ENCODE results near the gene FUNDC2. TPM values are rescaled to one million over a fixed set of nuclear protein-coding genes. Genes with fewer than 3 reads are reported as not detected.

The FUNDC2 gene
- total and polyA plus RNA-seq, 10 of the 15 experiments (the other 5 are each of a cell fraction or from before 2014, with no cell fraction given): 70.5 to 353 (median 165) TPM

DNA sequence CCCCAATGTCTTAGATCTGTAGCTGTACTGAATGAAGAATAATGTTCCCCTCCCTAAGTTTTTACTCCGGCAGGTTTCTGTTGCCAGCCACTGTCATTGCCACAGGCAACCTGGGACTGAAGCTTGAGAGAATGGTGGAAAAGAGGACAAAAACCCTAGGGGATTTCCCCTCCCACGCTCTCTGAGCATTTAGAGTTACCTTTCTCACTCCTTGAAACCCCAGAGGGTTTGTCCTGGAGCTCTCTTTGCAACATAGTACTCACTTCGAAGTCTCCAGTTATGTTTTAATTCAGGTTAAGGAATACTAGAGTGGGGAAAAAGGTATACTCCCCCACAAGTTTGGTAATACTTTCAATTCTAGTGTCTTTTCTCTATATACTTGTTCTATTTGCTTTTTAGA is 35.6 kb upstream of the FUNDC2 start (continued):
- TF ChIP-seq, protein P1, sequence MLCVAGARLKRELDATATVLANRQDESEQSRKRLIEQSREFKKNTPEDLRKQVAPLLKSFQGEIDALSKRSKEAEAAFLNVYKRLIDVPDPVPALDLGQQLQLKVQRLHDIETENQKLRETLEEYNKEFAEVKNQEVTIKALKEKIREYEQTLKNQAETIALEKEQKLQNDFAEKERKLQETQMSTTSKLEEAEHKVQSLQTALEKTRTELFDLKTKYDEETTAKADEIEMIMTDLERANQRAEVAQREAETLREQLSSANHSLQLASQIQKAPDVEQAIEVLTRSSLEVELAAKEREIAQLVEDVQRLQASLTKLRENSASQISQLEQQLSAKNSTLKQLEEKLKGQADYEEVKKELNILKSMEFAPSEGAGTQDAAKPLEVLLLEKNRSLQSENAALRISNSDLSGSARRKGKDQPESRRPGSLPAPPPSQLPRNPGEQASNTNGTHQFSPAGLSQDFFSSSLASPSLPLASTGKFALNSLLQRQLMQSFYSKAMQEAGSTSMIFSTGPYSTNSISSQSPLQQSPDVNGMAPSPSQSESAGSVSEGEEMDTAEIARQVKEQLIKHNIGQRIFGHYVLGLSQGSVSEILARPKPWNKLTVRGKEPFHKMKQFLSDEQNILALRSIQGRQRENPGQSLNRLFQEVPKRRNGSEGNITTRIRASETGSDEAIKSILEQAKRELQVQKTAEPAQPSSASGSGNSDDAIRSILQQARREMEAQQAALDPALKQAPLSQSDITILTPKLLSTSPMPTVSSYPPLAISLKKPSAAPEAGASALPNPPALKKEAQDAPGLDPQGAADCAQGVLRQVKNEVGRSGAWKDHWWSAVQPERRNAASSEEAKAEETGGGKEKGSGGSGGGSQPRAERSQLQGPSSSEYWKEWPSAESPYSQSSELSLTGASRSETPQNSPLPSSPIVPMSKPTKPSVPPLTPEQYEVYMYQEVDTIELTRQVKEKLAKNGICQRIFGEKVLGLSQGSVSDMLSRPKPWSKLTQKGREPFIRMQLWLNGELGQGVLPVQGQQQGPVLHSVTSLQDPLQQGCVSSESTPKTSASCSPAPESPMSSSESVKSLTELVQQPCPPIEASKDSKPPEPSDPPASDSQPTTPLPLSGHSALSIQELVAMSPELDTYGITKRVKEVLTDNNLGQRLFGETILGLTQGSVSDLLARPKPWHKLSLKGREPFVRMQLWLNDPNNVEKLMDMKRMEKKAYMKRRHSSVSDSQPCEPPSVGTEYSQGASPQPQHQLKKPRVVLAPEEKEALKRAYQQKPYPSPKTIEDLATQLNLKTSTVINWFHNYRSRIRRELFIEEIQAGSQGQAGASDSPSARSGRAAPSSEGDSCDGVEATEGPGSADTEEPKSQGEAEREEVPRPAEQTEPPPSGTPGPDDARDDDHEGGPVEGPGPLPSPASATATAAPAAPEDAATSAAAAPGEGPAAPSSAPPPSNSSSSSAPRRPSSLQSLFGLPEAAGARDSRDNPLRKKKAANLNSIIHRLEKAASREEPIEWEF (IDR thresholded peaks at IDR 0.05; ENCODE audit: insufficient replicate concordance, low read depth, low read length): peak; percentile 79
- TF ChIP-seq, protein P2, sequence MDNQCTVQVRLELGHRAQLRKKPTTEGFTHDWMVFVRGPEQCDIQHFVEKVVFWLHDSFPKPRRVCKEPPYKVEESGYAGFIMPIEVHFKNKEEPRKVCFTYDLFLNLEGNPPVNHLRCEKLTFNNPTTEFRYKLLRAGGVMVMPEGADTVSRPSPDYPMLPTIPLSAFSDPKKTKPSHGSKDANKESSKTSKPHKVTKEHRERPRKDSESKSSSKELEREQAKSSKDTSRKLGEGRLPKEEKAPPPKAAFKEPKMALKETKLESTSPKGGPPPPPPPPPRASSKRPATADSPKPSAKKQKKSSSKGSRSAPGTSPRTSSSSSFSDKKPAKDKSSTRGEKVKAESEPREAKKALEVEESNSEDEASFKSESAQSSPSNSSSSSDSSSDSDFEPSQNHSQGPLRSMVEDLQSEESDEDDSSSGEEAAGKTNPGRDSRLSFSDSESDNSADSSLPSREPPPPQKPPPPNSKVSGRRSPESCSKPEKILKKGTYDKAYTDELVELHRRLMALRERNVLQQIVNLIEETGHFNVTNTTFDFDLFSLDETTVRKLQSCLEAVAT (IDR thresholded peaks at IDR 0.05): no peak
- TF ChIP-seq ZNF274 (IDR thresholded peaks at IDR 0.05; ENCODE audit: insufficient read depth, insufficient read length) (no peak), CEBPB (IDR thresholded peaks at IDR 0.05; ENCODE audit: borderline replicate concordance in 1 of 2, low read depth in 2 of 2, low read length in 2 of 2) (no peak), BMI1 (IDR thresholded peaks at IDR 0.05; ENCODE audit: borderline replicate concordance) (no peak)
- TF ChIP-seq, protein P3, sequence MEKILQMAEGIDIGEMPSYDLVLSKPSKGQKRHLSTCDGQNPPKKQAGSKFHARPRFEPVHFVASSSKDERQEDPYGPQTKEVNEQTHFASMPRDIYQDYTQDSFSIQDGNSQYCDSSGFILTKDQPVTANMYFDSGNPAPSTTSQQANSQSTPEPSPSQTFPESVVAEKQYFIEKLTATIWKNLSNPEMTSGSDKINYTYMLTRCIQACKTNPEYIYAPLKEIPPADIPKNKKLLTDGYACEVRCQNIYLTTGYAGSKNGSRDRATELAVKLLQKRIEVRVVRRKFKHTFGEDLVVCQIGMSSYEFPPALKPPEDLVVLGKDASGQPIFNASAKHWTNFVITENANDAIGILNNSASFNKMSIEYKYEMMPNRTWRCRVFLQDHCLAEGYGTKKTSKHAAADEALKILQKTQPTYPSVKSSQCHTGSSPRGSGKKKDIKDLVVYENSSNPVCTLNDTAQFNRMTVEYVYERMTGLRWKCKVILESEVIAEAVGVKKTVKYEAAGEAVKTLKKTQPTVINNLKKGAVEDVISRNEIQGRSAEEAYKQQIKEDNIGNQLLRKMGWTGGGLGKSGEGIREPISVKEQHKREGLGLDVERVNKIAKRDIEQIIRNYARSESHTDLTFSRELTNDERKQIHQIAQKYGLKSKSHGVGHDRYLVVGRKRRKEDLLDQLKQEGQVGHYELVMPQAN (conservative IDR thresholded peaks at IDR 0.05): no peak
